Left ventricle myocardium inferior (tissue), 1 donor: ENCODE results near the gene COL12A1. TPM values are rescaled to one million over a fixed set of nuclear protein-coding genes. Genes with fewer than 3 reads are reported as not detected.

ENCODE experiments used
- DNase-seq: peaks from one replicate; pipeline ENCODE4 v3.0.0-alpha.2; 2020
- H3K27ac ChIP-seq: fragments of 200-600 bp; replicated peaks from 2 replicates; pipeline ENCODE4 v1.8.0; 2021
- H3K27me3 ChIP-seq: fragments of 200-600 bp; 2 replicates; pipeline ENCODE4 v1.8.0; 2021; ENCODE audit warnings: low read depth
- H3K36me3 ChIP-seq: fragments of 200-600 bp; 2 replicates; pipeline ENCODE4 v1.8.0; 2021
- H3K4me1 ChIP-seq: fragments of 200-600 bp; 2 replicates; pipeline ENCODE4 v1.8.0; 2021
- H3K4me3 ChIP-seq: fragments of 200-600 bp; 2 replicates; pipeline ENCODE4 v1.8.0; 2021; ENCODE audit warnings: mild to moderate bottlenecking, moderate library complexity
- H3K9me3 ChIP-seq: fragments of 200-600 bp; replicated peaks from 2 replicates; pipeline ENCODE4 v1.8.0; 2021
- intact Hi-C: fragments of 100-400 bp; cut with micrococcal nuclease; formaldehyde crosslinking; loops from one replicate; pipeline ENCODE4 v1.11.0; 2022
- total RNA-seq: library from RNA; stranded (reverse); fragmentation: NEBNext Ultra II Directional; extraction: Animal tissue kit (Norgen Biotek cat#: 25700); gene quantifications from one replicate; pipeline ENCODE4 v1.2.1, GENCODE V29; 2021
- TF ChIP-seq, protein P1 (sequence below): fragments of 200-600 bp; IDR thresholded peaks from 2 replicates; pipeline ENCODE4 v1.8.0; 2021; ENCODE audit warnings: antibody characterized with exemption, mild to moderate bottlenecking, borderline replicate concordance
- donor health status: DM: no; HTN: yes; CAD: no; lungs with severe emphysema.

The COL12A1 gene
- total RNA-seq, 1 donor from 2014 or later = 12.2 TPM

DNA sequence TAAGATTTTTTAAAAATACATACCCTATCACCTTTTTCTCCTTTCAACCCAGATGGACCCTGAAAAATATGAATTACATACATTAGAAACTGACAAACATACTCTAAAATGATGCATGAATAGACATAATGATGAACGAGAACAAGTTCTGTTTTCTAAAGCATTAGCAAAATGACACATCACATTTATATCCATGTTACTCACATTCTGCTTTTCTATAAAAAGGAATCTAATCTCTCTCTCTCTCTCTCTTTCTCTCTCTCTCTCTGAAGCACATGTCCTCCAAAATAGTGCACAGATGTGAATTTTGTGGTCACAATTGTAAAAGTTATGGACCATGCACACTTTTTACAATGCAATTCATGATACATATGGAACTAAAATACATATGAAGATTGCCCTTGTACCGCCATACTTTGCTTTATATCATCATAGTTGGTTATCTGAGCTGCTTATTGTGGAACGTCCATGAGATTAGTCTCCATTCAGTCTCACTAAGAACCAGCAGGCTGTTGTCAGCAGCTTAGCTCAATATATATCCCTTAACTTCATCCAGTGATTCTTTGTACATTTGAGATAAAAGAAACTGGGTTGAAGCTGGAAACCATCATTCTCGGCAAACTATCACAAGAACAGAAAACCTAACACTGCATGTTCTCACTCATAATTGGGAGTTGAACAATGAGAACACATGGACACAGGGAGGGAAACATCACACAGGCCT, 114.2 kb downstream of the COL12A1 start:
- Histone ChIP-seq H3K9me3 (no peaks in the 10 kb centered on the region), H3K27ac (no peak overlapping the region), H3K4me1 (no peaks in the 10 kb centered on the region), H3K27me3 (no peaks in the 10 kb centered on the region), H3K4me3 (no peak overlapping the region), H3K36me3 (peaks cover 7% of the 10 kb centered on the region)
- DNase-seq = no peak
- TF ChIP-seq, protein P1, sequence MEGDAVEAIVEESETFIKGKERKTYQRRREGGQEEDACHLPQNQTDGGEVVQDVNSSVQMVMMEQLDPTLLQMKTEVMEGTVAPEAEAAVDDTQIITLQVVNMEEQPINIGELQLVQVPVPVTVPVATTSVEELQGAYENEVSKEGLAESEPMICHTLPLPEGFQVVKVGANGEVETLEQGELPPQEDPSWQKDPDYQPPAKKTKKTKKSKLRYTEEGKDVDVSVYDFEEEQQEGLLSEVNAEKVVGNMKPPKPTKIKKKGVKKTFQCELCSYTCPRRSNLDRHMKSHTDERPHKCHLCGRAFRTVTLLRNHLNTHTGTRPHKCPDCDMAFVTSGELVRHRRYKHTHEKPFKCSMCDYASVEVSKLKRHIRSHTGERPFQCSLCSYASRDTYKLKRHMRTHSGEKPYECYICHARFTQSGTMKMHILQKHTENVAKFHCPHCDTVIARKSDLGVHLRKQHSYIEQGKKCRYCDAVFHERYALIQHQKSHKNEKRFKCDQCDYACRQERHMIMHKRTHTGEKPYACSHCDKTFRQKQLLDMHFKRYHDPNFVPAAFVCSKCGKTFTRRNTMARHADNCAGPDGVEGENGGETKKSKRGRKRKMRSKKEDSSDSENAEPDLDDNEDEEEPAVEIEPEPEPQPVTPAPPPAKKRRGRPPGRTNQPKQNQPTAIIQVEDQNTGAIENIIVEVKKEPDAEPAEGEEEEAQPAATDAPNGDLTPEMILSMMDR = no peak
- intact Hi-C loops = no loop called here

DNA sequence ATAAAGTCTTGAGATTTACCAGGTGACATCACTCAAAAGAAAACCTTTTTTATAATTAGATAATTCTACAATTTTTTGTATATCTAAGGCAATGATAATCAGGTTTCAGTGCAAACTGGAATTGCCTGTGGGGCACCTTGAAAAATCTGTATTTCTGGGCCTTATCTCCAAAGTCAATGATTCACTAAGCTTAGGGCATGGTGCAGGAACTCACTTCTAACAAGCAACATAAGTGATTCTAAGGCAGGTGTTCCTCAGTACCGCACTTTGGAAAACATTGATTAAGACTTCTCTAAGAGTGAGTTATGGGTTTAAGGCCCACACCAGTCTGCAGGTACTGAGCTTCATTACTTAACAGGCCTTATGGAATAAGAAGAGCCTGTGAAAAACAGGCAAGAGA, 115.3 kb downstream of the COL12A1 start:
- H3K36me3 ChIP-seq = peaks cover 8% of the 10 kb centered on the region
- intact Hi-C loops = no loop called here
- no peaks in the 10 kb centered on the region for H3K4me1 ChIP-seq
- TF ChIP-seq, protein P1 = no peak
- H3K9me3 ChIP-seq = no peaks in the 10 kb centered on the region
- H3K27me3 ChIP-seq = peaks cover under 1% of the 10 kb centered on the region
- H3K4me3 ChIP-seq = no peak overlapping the region
- H3K27ac ChIP-seq = no peak overlapping the region
- DNase-seq = no peak

DNA sequence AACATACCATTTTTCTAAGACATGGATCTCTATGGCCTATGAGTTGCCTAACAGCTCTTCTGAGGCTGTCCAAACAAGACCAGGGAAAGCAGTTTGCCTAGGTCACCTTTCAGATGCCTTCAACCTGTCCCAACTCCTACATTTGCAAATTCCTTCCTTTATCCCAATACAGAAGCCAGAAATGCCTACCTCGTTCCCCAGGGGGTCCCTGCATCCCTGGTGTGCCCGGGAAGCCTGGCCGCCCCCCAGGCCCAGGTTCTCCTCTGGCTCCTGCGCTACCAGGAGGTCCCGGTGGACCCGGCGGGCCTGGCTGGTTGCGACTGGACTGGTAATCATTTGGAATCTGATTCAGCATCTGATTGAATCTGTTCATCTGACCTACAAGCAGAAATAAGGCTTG, 115.9 kb downstream of the COL12A1 start:
- Histone ChIP-seq H3K36me3 (peaks cover 9% of the 10 kb centered on the region), H3K27ac (no peak overlapping the region), H3K27me3 (peaks cover 7% of the 10 kb centered on the region), H3K9me3 (no peaks in the 10 kb centered on the region), H3K4me3 (no peak overlapping the region), H3K4me1 (no peaks in the 10 kb centered on the region)
- DNase-seq = no peak
- TF ChIP-seq, protein P1 = no peak
- intact Hi-C loops = no loop called here

DNA sequence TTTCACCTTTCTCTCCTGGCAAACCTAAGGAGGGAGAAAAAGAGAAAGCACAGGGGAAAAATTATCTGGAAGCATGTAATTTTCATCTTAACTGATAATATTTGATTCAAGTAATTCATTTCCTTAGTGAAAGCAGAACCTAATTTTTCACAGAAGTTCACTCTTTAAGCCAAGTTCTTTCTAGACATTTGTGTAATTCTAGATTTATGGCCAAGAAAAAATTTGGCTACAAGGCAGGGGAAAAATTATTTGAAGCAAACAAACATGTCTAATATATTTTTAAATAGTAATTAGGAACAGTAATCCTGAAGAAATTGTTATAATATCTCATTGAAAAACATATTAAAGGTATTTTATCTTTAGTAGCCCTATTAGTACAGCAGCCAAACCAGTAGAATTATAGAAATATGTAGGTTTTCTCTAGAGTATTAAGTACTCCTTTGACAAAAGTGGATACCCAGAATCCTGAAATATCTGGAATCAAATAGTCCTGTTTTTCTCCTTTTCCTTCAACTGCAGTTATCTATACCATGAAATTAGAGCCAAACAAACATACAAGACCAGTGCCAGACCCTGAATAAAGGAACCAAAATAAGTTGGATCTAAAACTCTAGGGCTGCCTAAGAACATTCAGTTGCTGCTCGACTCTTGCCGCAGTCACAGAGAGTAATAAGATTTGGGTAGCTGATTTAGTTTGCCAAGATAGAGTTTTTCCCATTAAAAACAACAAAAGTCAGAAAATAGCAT, 116.5 kb downstream of the COL12A1 start:
- Histone ChIP-seq H3K4me3 (no peak overlapping the region), H3K27ac (no peak overlapping the region), H3K36me3 (peaks cover 13% of the 10 kb centered on the region), H3K27me3 (peaks cover 13% of the 10 kb centered on the region), H3K9me3 (no peaks in the 10 kb centered on the region), H3K4me1 (no peaks in the 10 kb centered on the region)
- intact Hi-C loops = no loop called here
- no peak for DNase-seq
- TF ChIP-seq, protein P1 = no peak

DNA sequence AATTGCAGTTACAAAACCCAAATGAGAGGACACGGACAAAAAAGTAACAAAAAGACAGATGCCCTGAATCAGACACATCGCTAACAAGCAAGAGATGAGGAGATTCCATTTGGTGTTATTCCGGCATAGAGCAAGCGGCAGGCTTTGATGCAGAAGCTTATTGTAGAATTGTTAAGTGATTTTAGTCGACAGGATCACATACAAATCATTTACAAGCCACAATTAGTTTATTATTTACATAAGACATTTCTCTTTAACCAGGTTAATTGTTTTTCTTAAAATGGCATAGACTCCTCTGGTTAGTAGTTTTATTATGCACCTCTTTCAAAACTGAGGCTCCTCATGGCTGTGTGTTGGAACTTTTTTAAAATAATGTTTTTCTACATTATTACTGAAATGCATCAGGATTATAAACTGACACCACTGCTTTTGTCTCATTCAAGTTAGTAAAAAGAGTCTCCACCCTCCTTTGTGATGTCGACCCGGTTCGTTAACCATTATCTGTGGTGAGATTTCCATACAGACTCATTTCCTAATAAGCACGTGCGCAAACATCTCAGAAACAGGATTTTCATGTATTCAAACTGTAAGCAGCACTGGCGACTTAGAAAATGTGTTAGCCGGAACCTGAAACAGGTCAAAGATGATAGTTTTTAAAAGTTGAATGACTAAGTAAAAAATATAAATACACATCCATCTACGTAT, 119.8 kb downstream of the COL12A1 start:
- intact Hi-C loops = no loop called here
- Histone ChIP-seq H3K27ac (no peak overlapping the region), H3K36me3 (peaks cover 13% of the 10 kb centered on the region)

More for the DNA sequence above, 119.8 kb downstream of the COL12A1 start:
- no peak for DNase-seq
- TF ChIP-seq, protein P1 = no peak
- Histone ChIP-seq H3K4me1 (no peaks in the 10 kb centered on the region), H3K27me3 (peaks cover 25% of the 10 kb centered on the region), H3K4me3 (no peak overlapping the region), H3K9me3 (no peaks in the 10 kb centered on the region)
